ENCODE measurements around the gene LITAF.

LITAF gene

DNA sequence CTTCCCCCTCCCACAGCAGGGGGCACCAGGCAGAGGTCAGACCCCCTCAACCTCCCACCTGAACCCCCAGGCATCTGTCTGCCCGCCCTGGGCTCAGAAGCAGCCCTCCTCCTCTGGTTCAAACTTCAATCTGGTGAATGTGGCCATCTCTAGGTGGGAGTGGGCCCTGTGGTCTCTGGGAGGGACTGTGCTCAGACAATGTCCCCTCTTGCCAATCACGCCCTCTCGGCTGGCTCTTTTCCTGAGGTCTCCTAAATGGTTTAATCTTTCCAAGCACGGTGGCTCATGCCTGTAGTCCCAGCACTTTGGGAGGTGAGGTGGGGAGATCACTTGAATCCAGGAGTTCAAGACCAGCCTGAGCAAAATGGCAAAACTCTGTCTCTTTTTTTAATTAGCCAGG lies 15.2 kb downstream of the LITAF start:
- no peak for DNase-seq (ENCODE audit: low read depth)
- H3K4me3 ChIP-seq (replicated peaks; ENCODE audit: low read depth, low read length), result no peak overlapping the region
- no peak for TF ChIP-seq CTCF (IDR thresholded peaks at IDR 0.05; ENCODE audit: low read length, missing control alignments)

- no peak for DNase-seq (ENCODE audit: low read depth)
- H3K4me3 ChIP-seq (replicated peaks; ENCODE audit: low read depth, low read length), result no peak overlapping the region
- no peak for TF ChIP-seq CTCF (IDR thresholded peaks at IDR 0.05; ENCODE audit: low read length, missing control alignments)
Measured at GRCh38 chr16:11570806-11571205, 15.9 kb downstream of the LITAF start.

- H3K4me3 ChIP-seq (replicated peaks; ENCODE audit: low read depth, low read length), result no peak overlapping the region
- no peak for DNase-seq (ENCODE audit: low read depth)
- TF ChIP-seq CTCF (IDR thresholded peaks at IDR 0.05; ENCODE audit: low read length, missing control alignments), result no peak
Measured at GRCh38 chr16:11570258-11570657, 16.5 kb downstream of the LITAF start.

DNA sequence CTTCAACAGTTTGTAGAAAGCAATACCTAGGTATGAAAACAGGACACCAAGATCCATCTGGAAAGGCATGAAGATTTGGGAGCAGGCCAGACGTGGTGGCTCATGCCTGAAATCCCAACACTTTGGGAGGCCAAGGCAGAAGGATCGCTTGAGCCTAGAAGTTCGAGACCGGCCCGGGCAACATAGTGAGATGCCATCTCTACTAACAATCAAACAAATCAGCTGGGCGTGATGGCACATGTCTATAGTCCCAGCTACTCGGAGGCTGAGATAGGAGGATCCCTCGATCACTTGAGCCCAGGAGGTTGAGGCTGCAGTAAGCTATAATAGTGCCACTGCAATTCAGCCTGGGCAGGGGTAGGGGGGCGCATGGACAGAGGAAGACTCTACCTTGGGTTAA lies 20.3 kb downstream of the LITAF start:
- no peak for DNase-seq (ENCODE audit: low read depth)
- no peak overlapping the region for H3K4me3 ChIP-seq (replicated peaks; ENCODE audit: low read depth, low read length)
- no peak for TF ChIP-seq CTCF (IDR thresholded peaks at IDR 0.05; ENCODE audit: low read length, missing control alignments)

- no peak for TF ChIP-seq CTCF (IDR thresholded peaks at IDR 0.05; ENCODE audit: low read length, missing control alignments)
- no peak for DNase-seq (ENCODE audit: low read depth)
- no peak overlapping the region for H3K4me3 ChIP-seq (replicated peaks; ENCODE audit: low read depth, low read length)
Measured at GRCh38 chr16:11565665-11566064, 21.1 kb downstream of the LITAF start.

DNA sequence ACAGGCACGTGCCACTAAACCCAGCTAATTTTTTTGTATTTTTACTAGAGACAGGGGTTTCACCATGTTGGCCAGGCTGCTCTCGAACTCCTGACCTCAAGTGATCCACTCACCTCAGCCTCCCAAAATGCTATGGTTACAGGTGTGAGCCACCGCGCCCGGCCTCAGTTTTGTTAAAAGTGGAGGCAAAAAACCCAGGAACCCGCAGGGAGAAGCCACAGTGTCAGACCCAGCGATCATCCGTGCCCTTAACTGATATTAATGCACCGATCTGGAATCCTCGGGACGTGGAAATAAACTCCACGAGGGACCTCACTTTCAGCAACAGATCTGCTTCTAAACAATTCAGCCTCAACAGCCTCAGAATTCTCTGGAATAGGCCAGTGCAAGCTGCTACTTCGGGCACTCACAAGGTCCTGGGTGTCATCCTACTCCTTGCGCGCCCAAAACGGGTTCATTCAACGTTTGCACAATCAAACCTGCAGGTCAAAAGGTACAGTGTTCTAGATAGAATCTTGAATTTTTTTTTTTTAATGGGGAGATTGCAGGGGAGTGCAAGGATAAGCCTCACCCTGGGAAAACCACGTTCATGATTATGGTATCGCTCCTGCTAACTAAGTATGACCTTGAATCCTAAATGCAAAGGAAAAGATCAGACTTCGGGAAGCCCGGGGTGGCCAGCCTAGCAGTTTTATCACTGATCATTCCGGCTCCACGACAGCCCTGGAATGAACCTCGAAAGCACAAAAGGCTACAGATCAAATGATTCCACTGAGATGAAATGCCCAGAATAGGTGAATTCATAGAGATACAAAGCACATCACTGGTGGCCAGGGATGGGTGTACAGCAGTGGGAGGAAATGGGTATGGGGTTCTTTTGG lies 22.4 kb downstream of the LITAF start:
- TF ChIP-seq CTCF (IDR thresholded peaks at IDR 0.05; ENCODE audit: low read length, missing control alignments), result no peak
- no peak overlapping the region for H3K4me3 ChIP-seq (replicated peaks; ENCODE audit: low read depth, low read length)

More for the DNA sequence above, 22.4 kb downstream of the LITAF start:
- DNase-seq (ENCODE audit: low read depth), result no peak
